Measurements from ENCODE around the gene PPIL1. TPM values are rescaled to one million over a fixed set of nuclear protein-coding genes. Genes with fewer than 3 reads are reported as not detected.

PPIL1 gene
- total RNA-seq, 1 experiment from 2014 or later, result 72.0 TPM

- Histone ChIP-seq H3K4me1 (ENCODE audit: insufficient read depth, low read length, poor library complexity, severe bottlenecking) (no peaks in the 10 kb centered on the region), H3K36me3 (ENCODE audit: insufficient read depth, low read length, poor library complexity, severe bottlenecking) (peaks cover 51% of the 10 kb centered on the region), H3K9me3 (ENCODE audit: low read depth, low read length, poor library complexity, severe bottlenecking) (no peaks in the 10 kb centered on the region), H3K4me3 (ENCODE audit: low read depth, low read length, poor library complexity, severe bottlenecking) (no peak overlapping the region), H3K27me3 (replicated peaks; ENCODE audit: insufficient read depth, low read depth, low read length, poor library complexity) (no peaks in the 10 kb centered on the region), H3K27ac (ENCODE audit: low read depth, low read length, poor library complexity, severe bottlenecking) (no peak overlapping the region)
- CTCF ChIA-PET, result no interaction called here
- TF ChIP-seq CTCF (conservative IDR thresholded peaks at IDR 0.05; ENCODE audit: low read depth, low read length) (no peak), EZH2 (IDR thresholded peaks at IDR 0.05; ENCODE audit: borderline replicate concordance, low read depth, low read length, poor library complexity, severe bottlenecking) (no peak)
- POLR2A ChIA-PET (ENCODE audit: low non-redundant PET), result no interaction called here
- DNase-seq (ENCODE audit: low spot score), result no peak
- BruUV-seq (replicated peaks), result no TSS peak
- intact Hi-C loops (cut with micrococcal nuclease; ENCODE audit: unreplicated experiment), result no loop called here
Observed at GRCh38 chr6:36863670-36864540, 10.7 kb downstream of the PPIL1 start.

GRCh38 chr6:36862848-36863382 lies 11.7 kb downstream of the PPIL1 start:
- TF ChIP-seq EZH2 (IDR thresholded peaks at IDR 0.05; ENCODE audit: borderline replicate concordance, low read depth, low read length, poor library complexity, severe bottlenecking) (no peak), CTCF (conservative IDR thresholded peaks at IDR 0.05; ENCODE audit: low read depth, low read length) (no peak)
- H3K9me3 ChIP-seq (ENCODE audit: low read depth, low read length, poor library complexity, severe bottlenecking), result no peaks in the 10 kb centered on the region
- H3K27me3 ChIP-seq (replicated peaks; ENCODE audit: insufficient read depth, low read depth, low read length, poor library complexity), result no peaks in the 10 kb centered on the region
- peaks cover 44% of the 10 kb centered on the region for H3K36me3 ChIP-seq (ENCODE audit: insufficient read depth, low read length, poor library complexity, severe bottlenecking)
- no peak overlapping the region for H3K4me3 ChIP-seq (ENCODE audit: low read depth, low read length, poor library complexity, severe bottlenecking)
- H3K27ac ChIP-seq (ENCODE audit: low read depth, low read length, poor library complexity, severe bottlenecking), result no peak overlapping the region
- DNase-seq (ENCODE audit: low spot score), result no peak
- ChIA-PET POLR2A (ENCODE audit: low non-redundant PET) (no interaction called here), CTCF (no interaction called here)
- no peaks in the 10 kb centered on the region for H3K4me1 ChIP-seq (ENCODE audit: insufficient read depth, low read length, poor library complexity, severe bottlenecking)
- BruUV-seq (replicated peaks), result no TSS peak
- intact Hi-C loops (cut with micrococcal nuclease; ENCODE audit: unreplicated experiment), result no loop called here

GRCh38 chr6:36862164-36862847 lies 12.3 kb downstream of the PPIL1 start:
- ChIA-PET POLR2A (ENCODE audit: low non-redundant PET) (no interaction called here), CTCF (no interaction called here)
- no peak for DNase-seq (ENCODE audit: low spot score)
- H3K27ac ChIP-seq (ENCODE audit: low read depth, low read length, poor library complexity, severe bottlenecking), result no peak overlapping the region
- no peak for TF ChIP-seq EZH2 (IDR thresholded peaks at IDR 0.05; ENCODE audit: borderline replicate concordance, low read depth, low read length, poor library complexity, severe bottlenecking)
- no peak for TF ChIP-seq CTCF (conservative IDR thresholded peaks at IDR 0.05; ENCODE audit: low read depth, low read length)
- H3K9me3 ChIP-seq (ENCODE audit: low read depth, low read length, poor library complexity, severe bottlenecking), result no peaks in the 10 kb centered on the region
- H3K4me3 ChIP-seq (ENCODE audit: low read depth, low read length, poor library complexity, severe bottlenecking), result no peak overlapping the region
- intact Hi-C loops (cut with micrococcal nuclease; ENCODE audit: unreplicated experiment), result no loop called here
- H3K4me1 ChIP-seq (ENCODE audit: insufficient read depth, low read length, poor library complexity, severe bottlenecking), result no peaks in the 10 kb centered on the region
- H3K36me3 ChIP-seq (ENCODE audit: insufficient read depth, low read length, poor library complexity, severe bottlenecking), result peaks cover 38% of the 10 kb centered on the region
- no peaks in the 10 kb centered on the region for H3K27me3 ChIP-seq (replicated peaks; ENCODE audit: insufficient read depth, low read depth, low read length, poor library complexity)
- no TSS peak for BruUV-seq (replicated peaks)
